Measurements from ENCODE around the gene GCSAM. TPM values are rescaled to one million over a fixed set of nuclear protein-coding genes. Genes with fewer than 3 reads are reported as not detected.

The GCSAM gene
- total RNA-seq (under 1 TPM in 2 of 7 donors, not detected in 5; 0.11 to 0.23 TPM), polyA plus RNA-seq (under 1 TPM; 0.13 to 0.83 TPM)
- long read RNA-seq, donor 1 = 0 reads
- long read RNA-seq, donor 2 = 0 reads
- long read RNA-seq, donor 3 = 0 reads

GRCh38 chr3:112132975-112133448, at the start of gene GCSAM:
TSS of gene GCSAM (minus strand) at chr3:112133248. CDS start at chr3:112133120, 128 bp downstream.
- Histone ChIP-seq H3K27ac (no peak within 1 kb of the TSS), H3K9me3 (no peaks in the 10 kb centered on the region), H3K4me1 (ENCODE audit: insufficient read depth) (no peaks in the 10 kb centered on the region), H3K27me3 (no peaks in the 10 kb centered on the region), H3K4me3 (no peak within 1 kb of the TSS), H3K36me3 (no peaks in the 10 kb centered on the region)
- no peak for TF ChIP-seq EP300 (IDR thresholded peaks at IDR 0.05)
- no peak for TF ChIP-seq CTCF (IDR thresholded peaks at IDR 0.05)
- no peak for TF ChIP-seq POLR2A (IDR thresholded peaks at IDR 0.05)
- no peak for DNase-seq
- WGBS, 3 donors = 61 to 73% (median 65%) methylated on average over 5 of the region's 5 CpGs
- intact Hi-C loops (cut with DNase I) = no loop called here

DNA sequence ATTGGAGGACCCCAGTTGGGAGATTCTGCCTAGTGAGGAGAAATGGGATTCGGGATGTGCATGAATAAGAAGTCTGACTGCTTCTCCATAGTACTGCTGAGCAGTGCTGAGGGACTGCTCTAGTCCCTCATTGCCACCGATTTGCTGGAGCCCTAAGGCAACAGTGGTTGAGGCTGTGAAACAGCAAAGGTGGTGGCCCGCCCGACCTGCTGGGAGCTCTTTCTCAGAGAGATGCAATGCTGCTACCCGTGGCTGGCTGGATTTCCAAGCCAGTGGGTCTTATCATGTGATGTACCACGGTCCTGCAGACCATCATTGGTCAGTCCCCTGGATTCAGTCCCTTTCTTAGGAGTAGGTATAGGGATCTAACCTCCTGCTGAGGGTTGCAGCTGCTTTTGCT, 42.6 kb upstream of the GCSAM start:
- no peaks in the 10 kb centered on the region for H3K27me3 ChIP-seq
- H3K27ac ChIP-seq = no peak overlapping the region
- H3K9me3 ChIP-seq = no peaks in the 10 kb centered on the region
- H3K4me1 ChIP-seq (ENCODE audit: insufficient read depth) = no peaks in the 10 kb centered on the region
- H3K4me3 ChIP-seq = no peak overlapping the region
- TF ChIP-seq EP300 (IDR thresholded peaks at IDR 0.05) = no peak
- TF ChIP-seq CTCF (IDR thresholded peaks at IDR 0.05) = no peak
- WGBS, 3 donors = 78 to 86% (median 79%) methylated on average over 6 of the region's 6 CpGs
- intact Hi-C loops (cut with DNase I) = no loop called here
- H3K36me3 ChIP-seq = no peaks in the 10 kb centered on the region
- no peak for DNase-seq

- no peaks in the 10 kb centered on the region for H3K4me1 ChIP-seq (ENCODE audit: insufficient read depth)
- no peak for DNase-seq
- no peak for TF ChIP-seq EP300 (IDR thresholded peaks at IDR 0.05)
- TF ChIP-seq CTCF (IDR thresholded peaks at IDR 0.05) = no peak
- TF ChIP-seq POLR2A (IDR thresholded peaks at IDR 0.05) = no peak
- no peaks in the 10 kb centered on the region for H3K27me3 ChIP-seq
- no peaks in the 10 kb centered on the region for H3K9me3 ChIP-seq
- no peak overlapping the region for H3K4me3 ChIP-seq
- 91 to 94% (median 93%) methylated on average over 5 of the region's 5 CpGs for WGBS, 3 donors
- intact Hi-C loops (cut with DNase I) = no loop called here
- no peaks in the 10 kb centered on the region for H3K36me3 ChIP-seq
- no peak overlapping the region for H3K27ac ChIP-seq
These were observed 42.0 kb upstream of the GCSAM start for GRCh38 chr3:112175037-112175436.

- Histone ChIP-seq H3K9me3 (no peaks in the 10 kb centered on the region), H3K27ac (no peak overlapping the region), H3K27me3 (no peaks in the 10 kb centered on the region), H3K4me3 (no peak overlapping the region), H3K4me1 (ENCODE audit: insufficient read depth) (no peaks in the 10 kb centered on the region), H3K36me3 (no peaks in the 10 kb centered on the region)
- DNase-seq = no peak
- intact Hi-C loops (cut with DNase I) = no loop called here
- 83 to 90% (median 86%) methylated on average over 3 of the region's 3 CpGs for WGBS, 3 donors
- TF ChIP-seq POLR2A (IDR thresholded peaks at IDR 0.05) = no peak
- no peak for TF ChIP-seq EP300 (IDR thresholded peaks at IDR 0.05)
- TF ChIP-seq CTCF (IDR thresholded peaks at IDR 0.05) = no peak
These were observed 38.1 kb upstream of the GCSAM start for GRCh38 chr3:112171144-112171543.

Data from ovary (tissue), 10 donors.